GM12878 (cell line): ENCODE measurements around the gene CSHL1.

Experiments
- BHLHE40 ChIP-seq, 2 experiments: fragments of 450-650 bp in 1 of 2; IDR thresholded peaks; 2 replicates each; pipeline ENCODE4 v1.6.1; 2011 to 2017; ENCODE audit warnings: low read depth in 2 of 2, borderline replicate concordance in 1 of 2, improper control_type of control experiment in 1 of 2, low read length in 1 of 2, mild to moderate bottlenecking in 1 of 2
- HDGF ChIP-seq: fragments of 450-650 bp; IDR thresholded peaks from 2 replicates; pipeline ENCODE4 v1.6.1; 2016; ENCODE audit warnings: antibody characterized with exemption
- NFIC ChIP-seq: IDR thresholded peaks from 2 replicates; pipeline ENCODE4 v1.6.1; 2012; ENCODE audit warnings: low read depth, mild to moderate bottlenecking, inconsistent platforms, low read length, moderate library complexity
- PKNOX1 ChIP-seq: fragments of 450-650 bp; IDR thresholded peaks from 2 replicates; pipeline ENCODE4 v1.6.1; 2016; ENCODE audit warnings: mild to moderate bottlenecking
- SIN3A ChIP-seq: IDR thresholded peaks from 2 replicates; pipeline ENCODE4 v1.6.1; 2012; ENCODE audit warnings: low read depth, low read length, improper control_type of control experiment

- no peak for TF ChIP-seq PKNOX1
- no peak for TF ChIP-seq HDGF
- no peak for TF ChIP-seq BHLHE40 (IDR thresholded peaks at IDR 0.05; ENCODE audit: borderline replicate concordance in 1 of 2, low read depth in 2 of 2, low read length in 1 of 2)
- TF ChIP-seq SIN3A: no peak
- no peak for TF ChIP-seq NFIC
Measured at GRCh38 chr17:63928966-63929695, 18.1 kb upstream of the CSHL1 start.
